SH-SY5Y (cell line): ENCODE measurements around the gene SUMO4.

Source experiments
- GATA2 ChIP-seq: IDR thresholded peaks from 2 replicates; pipeline ENCODE4 v1.6.1; 2011; ENCODE audit warnings: mild to moderate bottlenecking, low read depth, low read length
- GATA3 ChIP-seq: IDR thresholded peaks from 2 replicates; pipeline ENCODE4 v1.6.1; 2011; ENCODE audit warnings: low read depth, mild to moderate bottlenecking, low read length, moderate library complexity

The SUMO4 gene

GRCh38 chr6:149400050-149400449 is at the start of gene SUMO4:
Gene SUMO4, plus strand, starts transcription at chr6:149400262. Its CDS starts 130 bp downstream, at chr6:149400392.
- TF ChIP-seq GATA2 (no peak), GATA3 (no peak)

- no peak for TF ChIP-seq GATA3
- TF ChIP-seq GATA2: no peak
Observed at GRCh38 chr6:149354009-149354408, 46.1 kb upstream of the SUMO4 start.

GRCh38 chr6:149356081-149356750 is 43.8 kb upstream of the SUMO4 start:
- TF ChIP-seq GATA2 (no peak), GATA3 (no peak)

- TF ChIP-seq GATA2: no peak
- no peak for TF ChIP-seq GATA3
Observed at GRCh38 chr6:149357726-149358538, 42.1 kb upstream of the SUMO4 start.

- TF ChIP-seq GATA2 (no peak), GATA3 (no peak)
Observed at GRCh38 chr6:149359440-149359839, 40.6 kb upstream of the SUMO4 start.

- TF ChIP-seq GATA3 (no peak), GATA2 (no peak)
Observed at GRCh38 chr6:149360536-149360935, 39.5 kb upstream of the SUMO4 start.

GRCh38 chr6:149362289-149362688 is 37.8 kb upstream of the SUMO4 start:
- TF ChIP-seq GATA2: no peak
- TF ChIP-seq GATA3: no peak

GRCh38 chr6:149363154-149363553 is 36.9 kb upstream of the SUMO4 start:
- TF ChIP-seq GATA3 (no peak), GATA2 (no peak)

GRCh38 chr6:149364557-149364956 is 35.5 kb upstream of the SUMO4 start:
- TF ChIP-seq GATA2 (no peak), GATA3 (no peak)

- TF ChIP-seq GATA2: no peak
- no peak for TF ChIP-seq GATA3
Observed at GRCh38 chr6:149365197-149365596, 34.9 kb upstream of the SUMO4 start.

- TF ChIP-seq GATA3 (no peak), GATA2 (no peak)
Observed at GRCh38 chr6:149366267-149366921, 33.7 kb upstream of the SUMO4 start.

GRCh38 chr6:149368065-149368464 is 32.0 kb upstream of the SUMO4 start:
- TF ChIP-seq GATA2 (no peak), GATA3 (no peak)

- TF ChIP-seq GATA2 (no peak), GATA3 (no peak)
Observed at GRCh38 chr6:149371154-149371553, 28.9 kb upstream of the SUMO4 start.

GRCh38 chr6:149372062-149372461 is 28.0 kb upstream of the SUMO4 start:
- TF ChIP-seq GATA3 (no peak), GATA2 (no peak)
